ENCODE data around the gene GRIA1.

The GRIA1 gene

GRCh38 chr5:153490118-153491037, at the start of gene GRIA1:
TSS of gene GRIA1 (plus strand) at chr5:153490670.
- peak within 1 kb of the TSS; percentile 66 for H3K4me3 ChIP-seq (ENCODE audit: low read depth, low read length)

GRCh38 chr5:153445875-153446579, 44.4 kb upstream of the GRIA1 start:
- H3K4me3 ChIP-seq (ENCODE audit: low read depth, low read length) = no peak overlapping the region

GRCh38 chr5:153447534-153447933, 42.9 kb upstream of the GRIA1 start:
- H3K4me3 ChIP-seq (ENCODE audit: low read depth, low read length) = no peak overlapping the region

- no peak overlapping the region for H3K4me3 ChIP-seq (ENCODE audit: low read depth, low read length)
These were observed 34.1 kb upstream of the GRIA1 start for GRCh38 chr5:153456354-153456753.

- H3K4me3 ChIP-seq (ENCODE audit: low read depth, low read length) = no peak overlapping the region
These were observed 33.5 kb upstream of the GRIA1 start for GRCh38 chr5:153456993-153457392.

- no peak overlapping the region for H3K4me3 ChIP-seq (ENCODE audit: low read depth, low read length)
These were observed 32.2 kb upstream of the GRIA1 start for GRCh38 chr5:153458268-153458667.

- no peak overlapping the region for H3K4me3 ChIP-seq (ENCODE audit: low read depth, low read length)
These were observed 31.3 kb upstream of the GRIA1 start for GRCh38 chr5:153459051-153459743.

GRCh38 chr5:153460421-153460820, 30.0 kb upstream of the GRIA1 start:
- no peak overlapping the region for H3K4me3 ChIP-seq (ENCODE audit: low read depth, low read length)

- H3K4me3 ChIP-seq (ENCODE audit: low read depth, low read length) = no peak overlapping the region
These were observed 29.1 kb upstream of the GRIA1 start for GRCh38 chr5:153461341-153461740.

GRCh38 chr5:153463806-153464205, 26.7 kb upstream of the GRIA1 start:
- H3K4me3 ChIP-seq (ENCODE audit: low read depth, low read length) = no peak overlapping the region

GRCh38 chr5:153467546-153467945, 22.9 kb upstream of the GRIA1 start:
- no peak overlapping the region for H3K4me3 ChIP-seq (ENCODE audit: low read depth, low read length)

- no peak overlapping the region for H3K4me3 ChIP-seq (ENCODE audit: low read depth, low read length)
These were observed 21.0 kb upstream of the GRIA1 start for GRCh38 chr5:153469423-153469822.

GRCh38 chr5:153470736-153471135, 19.7 kb upstream of the GRIA1 start:
- H3K4me3 ChIP-seq (ENCODE audit: low read depth, low read length) = no peak overlapping the region

- H3K4me3 ChIP-seq (ENCODE audit: low read depth, low read length) = no peak overlapping the region
These were observed 13.7 kb upstream of the GRIA1 start for GRCh38 chr5:153476767-153477166.

- no peak overlapping the region for H3K4me3 ChIP-seq (ENCODE audit: low read depth, low read length)
These were observed 10.1 kb upstream of the GRIA1 start for GRCh38 chr5:153480401-153480800.

- no peak overlapping the region for H3K4me3 ChIP-seq (ENCODE audit: low read depth, low read length)
These were observed 7.0 kb upstream of the GRIA1 start for GRCh38 chr5:153483482-153483881.

GRCh38 chr5:153485641-153486040, 4.8 kb upstream of the GRIA1 start:
- H3K4me3 ChIP-seq (ENCODE audit: low read depth, low read length) = no peak overlapping the region

- no peak overlapping the region for H3K4me3 ChIP-seq (ENCODE audit: low read depth, low read length)
These were observed 3.7 kb upstream of the GRIA1 start for GRCh38 chr5:153486771-153487170.

GRCh38 chr5:153489611-153490010, 859 bp upstream of the GRIA1 start:
- no peak overlapping the region for H3K4me3 ChIP-seq (ENCODE audit: low read depth, low read length)

GRCh38 chr5:153491038-153491744, 721 bp downstream of the GRIA1 start:
- H3K4me3 ChIP-seq (ENCODE audit: low read depth, low read length) = peak overlapping the region; percentile 66

GRCh38 chr5:153491856-153492255, 1.4 kb downstream of the GRIA1 start:
- H3K4me3 ChIP-seq (ENCODE audit: low read depth, low read length) = peak overlapping the region; percentile 66
